ENCODE results near the gene MMEL1.

DNA sequence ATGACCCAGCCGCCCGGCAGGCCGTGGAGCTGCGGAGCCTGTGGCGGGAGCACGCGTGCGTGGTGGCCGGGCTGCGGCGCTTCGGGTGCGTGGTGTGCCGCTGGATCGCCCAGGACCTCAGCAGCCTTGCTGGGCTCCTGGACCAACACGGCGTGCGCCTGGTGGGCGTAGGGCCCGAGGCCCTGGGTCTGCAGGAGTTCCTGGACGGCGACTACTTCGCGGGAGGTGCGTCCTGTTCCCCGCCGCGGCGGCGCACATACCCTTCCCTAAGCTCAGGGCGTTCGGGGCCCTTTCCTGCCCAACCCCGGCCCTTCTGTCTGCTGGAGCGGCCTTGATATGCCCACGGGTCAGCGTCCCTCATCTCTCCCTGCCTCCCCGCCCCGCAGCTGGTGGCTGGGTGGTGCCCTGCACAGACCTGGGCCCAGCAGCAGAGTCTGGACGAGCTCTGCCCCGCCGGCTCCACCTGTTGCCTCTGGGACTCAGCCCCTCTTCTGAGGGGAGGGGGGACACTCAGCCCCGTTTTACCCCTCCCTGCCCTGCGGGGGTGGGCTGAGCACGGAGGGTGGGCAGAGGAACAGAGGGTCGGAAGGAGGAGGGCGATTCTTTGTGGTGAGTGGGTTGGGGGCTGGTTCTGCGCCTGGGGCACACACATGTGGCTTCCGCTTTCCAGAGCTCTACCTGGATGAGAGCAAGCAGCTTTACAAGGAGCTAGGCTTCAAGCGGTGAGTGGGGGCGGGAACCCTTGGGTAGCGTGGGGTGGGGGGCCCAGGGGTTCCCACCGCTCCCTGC is 45.6 kb downstream of the MMEL1 start:
- TF ChIP-seq CTCF (IDR thresholded peaks at IDR 0.05): no peak
- no peak for TF ChIP-seq ZFX (IDR thresholded peaks at IDR 0.05; ENCODE audit: borderline replicate concordance)
